ENCODE data around the gene IKZF1.

IKZF1 gene

GRCh38 chr7:50283731-50284130 lies 20.8 kb upstream of the IKZF1 start:
- DNase-seq (ENCODE audit: low read depth in 2 of 2) = no peak

- no peak for DNase-seq (ENCODE audit: low read depth in 2 of 2)
Measured at GRCh38 chr7:50284296-50284695, 20.2 kb upstream of the IKZF1 start.

- no peak for DNase-seq (ENCODE audit: low read depth in 2 of 2)
Measured at GRCh38 chr7:50285269-50285668, 19.2 kb upstream of the IKZF1 start.

- no peak for DNase-seq (ENCODE audit: low read depth in 2 of 2)
Measured at GRCh38 chr7:50287129-50287528, 17.4 kb upstream of the IKZF1 start.

- no peak for DNase-seq (ENCODE audit: low read depth in 2 of 2)
Measured at GRCh38 chr7:50292165-50292757, 12.3 kb upstream of the IKZF1 start.

GRCh38 chr7:50292763-50293162 lies 11.8 kb upstream of the IKZF1 start:
- no peak for DNase-seq (ENCODE audit: low read depth in 2 of 2)

GRCh38 chr7:50293509-50294179 lies 10.9 kb upstream of the IKZF1 start:
- DNase-seq (ENCODE audit: low read depth in 2 of 2) = no peak

GRCh38 chr7:50295133-50295532 lies 9.4 kb upstream of the IKZF1 start:
- no peak for DNase-seq (ENCODE audit: low read depth in 2 of 2)

- DNase-seq (ENCODE audit: low read depth in 2 of 2) = no peak
Measured at GRCh38 chr7:50296799-50297198, 7.7 kb upstream of the IKZF1 start.

GRCh38 chr7:50298811-50299562 lies 5.5 kb upstream of the IKZF1 start:
- no peak for DNase-seq (ENCODE audit: low read depth in 2 of 2)

GRCh38 chr7:50300336-50300735 lies 4.2 kb upstream of the IKZF1 start:
- no peak for DNase-seq (ENCODE audit: low read depth in 2 of 2)

- no peak for DNase-seq (ENCODE audit: low read depth in 2 of 2)
Measured at GRCh38 chr7:50302486-50303334, 1.8 kb upstream of the IKZF1 start.

GRCh38 chr7:50303335-50304128 lies 984 bp upstream of the IKZF1 start:
- DNase-seq (ENCODE audit: low read depth in 2 of 2) = no peak

GRCh38 chr7:50304911-50305582 lies 531 bp downstream of the IKZF1 start:
- no peak for DNase-seq (ENCODE audit: low read depth in 2 of 2)

- no peak for DNase-seq (ENCODE audit: low read depth in 2 of 2)
Measured at GRCh38 chr7:50305583-50306493, 1.3 kb downstream of the IKZF1 start.

GRCh38 chr7:50306494-50307367 lies 2.2 kb downstream of the IKZF1 start:
- no peak for DNase-seq (ENCODE audit: low read depth in 2 of 2)

GRCh38 chr7:50307368-50308032 lies 3.0 kb downstream of the IKZF1 start:
- DNase-seq (ENCODE audit: low read depth in 2 of 2) = no peak

GRCh38 chr7:50308203-50308531 lies 3.7 kb downstream of the IKZF1 start:
- DNase-seq (ENCODE audit: low read depth in 2 of 2) = no peak

Data from activated CD4-positive, alpha-beta T cell treated with anti-CD3 and anti-CD28 coated beads for 24 hours (primary cell).